Measurements from ENCODE around the gene KRT82.

DNA sequence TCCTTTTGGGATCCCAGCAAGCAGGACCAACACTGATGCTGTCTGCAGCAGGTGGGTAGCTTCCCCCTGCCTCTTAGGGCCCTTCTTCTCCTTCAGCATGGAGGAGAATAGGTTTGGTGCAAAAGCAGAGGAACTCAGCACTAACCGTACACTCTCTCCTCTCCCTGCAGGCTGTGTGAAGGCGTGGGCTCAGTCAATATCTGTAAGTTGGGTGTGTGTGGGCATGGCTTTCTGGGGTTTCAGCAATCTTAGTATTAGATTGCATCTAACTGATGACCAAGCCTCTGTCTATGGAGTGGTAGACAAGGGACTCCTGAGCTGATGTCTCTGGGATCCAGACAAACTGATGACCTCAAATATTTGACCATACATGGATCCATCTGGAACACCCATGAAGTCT, 53.2 kb downstream of the KRT82 start:
- TF ChIP-seq, protein P1, sequence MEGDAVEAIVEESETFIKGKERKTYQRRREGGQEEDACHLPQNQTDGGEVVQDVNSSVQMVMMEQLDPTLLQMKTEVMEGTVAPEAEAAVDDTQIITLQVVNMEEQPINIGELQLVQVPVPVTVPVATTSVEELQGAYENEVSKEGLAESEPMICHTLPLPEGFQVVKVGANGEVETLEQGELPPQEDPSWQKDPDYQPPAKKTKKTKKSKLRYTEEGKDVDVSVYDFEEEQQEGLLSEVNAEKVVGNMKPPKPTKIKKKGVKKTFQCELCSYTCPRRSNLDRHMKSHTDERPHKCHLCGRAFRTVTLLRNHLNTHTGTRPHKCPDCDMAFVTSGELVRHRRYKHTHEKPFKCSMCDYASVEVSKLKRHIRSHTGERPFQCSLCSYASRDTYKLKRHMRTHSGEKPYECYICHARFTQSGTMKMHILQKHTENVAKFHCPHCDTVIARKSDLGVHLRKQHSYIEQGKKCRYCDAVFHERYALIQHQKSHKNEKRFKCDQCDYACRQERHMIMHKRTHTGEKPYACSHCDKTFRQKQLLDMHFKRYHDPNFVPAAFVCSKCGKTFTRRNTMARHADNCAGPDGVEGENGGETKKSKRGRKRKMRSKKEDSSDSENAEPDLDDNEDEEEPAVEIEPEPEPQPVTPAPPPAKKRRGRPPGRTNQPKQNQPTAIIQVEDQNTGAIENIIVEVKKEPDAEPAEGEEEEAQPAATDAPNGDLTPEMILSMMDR (IDR thresholded peaks at IDR 0.05), result no peak
- TF ChIP-seq POLR2A (IDR thresholded peaks at IDR 0.05), result no peak

Measured in testis (tissue), 2 donors.